ENCODE measurements around the gene ZMYM4.
"Not testable (repeated sequence)": the region's sequence is repeated elsewhere in the genome, so short reads cannot be mapped to it uniquely, and the experiment has no call there.

Gene ZMYM4

GRCh38 chr1:35268282-35269200 is at the start of gene ZMYM4:
Gene ZMYM4 (plus strand): TSS chr1:35268709. CDS start chr1:35269047, 338 bp downstream.
- H3K4me3 ChIP-seq (ENCODE audit: low read depth, low read length): peak within 1 kb of the TSS; percentile 67

- no peak overlapping the region for H3K4me3 ChIP-seq (ENCODE audit: low read depth, low read length)
Measured at GRCh38 chr1:35220976-35221375, 47.5 kb upstream of the ZMYM4 start.

GRCh38 chr1:35222322-35223083 is 46.0 kb upstream of the ZMYM4 start:
- no peak overlapping the region for H3K4me3 ChIP-seq (ENCODE audit: low read depth, low read length)

GRCh38 chr1:35223084-35223630 is 45.4 kb upstream of the ZMYM4 start:
- H3K4me3 ChIP-seq (ENCODE audit: low read depth, low read length): no peak overlapping the region

GRCh38 chr1:35226546-35226945 is 42.0 kb upstream of the ZMYM4 start:
- no peak overlapping the region for H3K4me3 ChIP-seq (ENCODE audit: low read depth, low read length)

GRCh38 chr1:35229587-35230360 is 38.7 kb upstream of the ZMYM4 start:
- no peak overlapping the region for H3K4me3 ChIP-seq (ENCODE audit: low read depth, low read length)

- no peak overlapping the region for H3K4me3 ChIP-seq (ENCODE audit: low read depth, low read length)
Measured at GRCh38 chr1:35231287-35231686, 37.2 kb upstream of the ZMYM4 start.

GRCh38 chr1:35236772-35237171 is 31.7 kb upstream of the ZMYM4 start:
- H3K4me3 ChIP-seq (ENCODE audit: low read depth, low read length): not testable (repeated sequence)

GRCh38 chr1:35243691-35244090 is 24.8 kb upstream of the ZMYM4 start:
- H3K4me3 ChIP-seq (ENCODE audit: low read depth, low read length): no peak overlapping the region

- H3K4me3 ChIP-seq (ENCODE audit: low read depth, low read length): no peak overlapping the region
Measured at GRCh38 chr1:35247256-35247655, 21.3 kb upstream of the ZMYM4 start.

- no peak overlapping the region for H3K4me3 ChIP-seq (ENCODE audit: low read depth, low read length)
Measured at GRCh38 chr1:35253941-35254340, 14.6 kb upstream of the ZMYM4 start.

- H3K4me3 ChIP-seq (ENCODE audit: low read depth, low read length): no peak overlapping the region
Measured at GRCh38 chr1:35255276-35255675, 13.2 kb upstream of the ZMYM4 start.

- H3K4me3 ChIP-seq (ENCODE audit: low read depth, low read length): no peak overlapping the region
Measured at GRCh38 chr1:35259561-35259960, 8.9 kb upstream of the ZMYM4 start.

- H3K4me3 ChIP-seq (ENCODE audit: low read depth, low read length): no peak overlapping the region
Measured at GRCh38 chr1:35261412-35262120, 6.9 kb upstream of the ZMYM4 start.

- no peak overlapping the region for H3K4me3 ChIP-seq (ENCODE audit: low read depth, low read length)
Measured at GRCh38 chr1:35264035-35264434, 4.5 kb upstream of the ZMYM4 start.

- no peak overlapping the region for H3K4me3 ChIP-seq (ENCODE audit: low read depth, low read length)
Measured at GRCh38 chr1:35264871-35265270, 3.6 kb upstream of the ZMYM4 start.

- H3K4me3 ChIP-seq (ENCODE audit: low read depth, low read length): no peak overlapping the region
Measured at GRCh38 chr1:35266306-35266705, 2.2 kb upstream of the ZMYM4 start.

- peak overlapping the region; percentile 67 for H3K4me3 ChIP-seq (ENCODE audit: low read depth, low read length)
Measured at GRCh38 chr1:35269201-35269988, 886 bp downstream of the ZMYM4 start.

GRCh38 chr1:35269989-35270289 is 1.4 kb downstream of the ZMYM4 start:
- peak overlapping the region; percentile 67 for H3K4me3 ChIP-seq (ENCODE audit: low read depth, low read length)

GRCh38 chr1:35270836-35271235 is 2.3 kb downstream of the ZMYM4 start:
- no peak overlapping the region for H3K4me3 ChIP-seq (ENCODE audit: low read depth, low read length)

Data from iPS-11a (cell line).